K562 (cell line): ENCODE results near the gene CHPF2. TPM values are rescaled to one million over a fixed set of nuclear protein-coding genes. Genes with fewer than 3 reads are reported as not detected.

Source experiments
- CBFA2T2 ChIP-seq: fragments of 450-650 bp; conservative IDR thresholded peaks from 2 replicates; pipeline ENCODE4 v1.6.1; 2017; ENCODE audit warnings: mild to moderate bottlenecking
- CCNT2 ChIP-seq: IDR thresholded peaks from 2 replicates; pipeline ENCODE4 v1.6.1; 2011; ENCODE audit warnings: borderline replicate concordance, low read depth, mild to moderate bottlenecking, moderate library complexity, mixed read lengths, low read length; ENCODE audit not compliant: insufficient read length; ENCODE audit errors: extremely low read depth
- CEBPG ChIP-seq, 3 experiments: fragments of 200-800 bp in 1 of 3; sonication (Bioruptor generic) in 1 of 3; sonication (generic) in 1 of 3; formaldehyde crosslinking in 1 of 3; IDR thresholded peaks in 2 of 3; conservative IDR thresholded peaks in 1 of 3; 2 replicates each; pipeline versions ENCODE4 v1.6.1 to v1.8.0; 2016 to 2022; ENCODE audit warnings: missing compliant biosample characterization in 2 of 3, missing genetic modification characterization in 2 of 3, mild to moderate bottlenecking in 1 of 3, missing genetic modification reagents in 1 of 3
- ELF2 ChIP-seq: fragments of 250-450 bp; sonication (Bioruptor Pico); IDR thresholded peaks from 2 replicates; pipeline ENCODE4 v1.5.0; 2021; ENCODE audit warnings: mild to moderate bottlenecking
- EP300 ChIP-seq: IDR thresholded peaks from 2 replicates; pipeline ENCODE4 v1.6.1; 2012; ENCODE audit warnings: low read length, improper control_type of control experiment
- FOXK1 ChIP-seq: sonication (generic); formaldehyde crosslinking; IDR thresholded peaks from 2 replicates; pipeline ENCODE4 v1.8.0; 2022; ENCODE audit warnings: missing genetic modification reagents, mild to moderate bottlenecking, borderline replicate concordance
- FOXK2 ChIP-seq, 2 experiments: fragments of 450-650 bp; IDR thresholded peaks in 1 of 2; conservative IDR thresholded peaks in 1 of 2; 2 replicates each; pipeline ENCODE4 v1.6.1; 2016; ENCODE audit warnings: low read depth in 2 of 2, mild to moderate bottlenecking in 1 of 2
- L3MBTL2 ChIP-seq: fragments of 450-650 bp; IDR thresholded peaks from 2 replicates; pipeline ENCODE4 v1.6.1; 2016; ENCODE audit warnings: mild to moderate bottlenecking, moderate library complexity
- PHB2 ChIP-seq: fragments of 450-650 bp; IDR thresholded peaks from 2 replicates; pipeline ENCODE4 v1.6.1; 2017; ENCODE audit warnings: low read depth
- RAD51 ChIP-seq: fragments of 450-650 bp; IDR thresholded peaks from 2 replicates; pipeline ENCODE4 v1.7.1; 2016; ENCODE audit warnings: low read depth, mild to moderate bottlenecking, borderline replicate concordance
- TEAD1 ChIP-seq, 2 experiments: fragments of 450-650 bp in 1 of 2; sonication (generic) in 1 of 2; formaldehyde crosslinking; IDR thresholded peaks; 2 replicates each; pipeline versions ENCODE4 v1.4.0 to v1.8.0; 2020 to 2022; ENCODE audit warnings: mild to moderate bottlenecking in 2 of 2, missing genetic modification reagents in 1 of 2
- TEAD4 ChIP-seq, 2 experiments: sonication (generic) in 1 of 2; formaldehyde crosslinking in 1 of 2; IDR thresholded peaks; 2 replicates each; pipeline versions ENCODE4 v1.6.1 to v1.8.0; 2012 to 2022; ENCODE audit warnings: borderline replicate concordance in 1 of 2, inconsistent platforms in 1 of 2, low read length in 1 of 2, mild to moderate bottlenecking in 1 of 2, missing genetic modification reagents in 1 of 2
- ZNF583 ChIP-seq: fragments of 250-450 bp; sonication (Bioruptor Pico); IDR thresholded peaks from 2 replicates; pipeline ENCODE4 v1.4.0; 2020
- polyA plus RNA-seq, 8 experiments: library from polyadenylated mRNA; depleted of rRNA in 4 of 8; stranded (reverse) in 5 of 8; unstranded in 3 of 8; fragments of >200 nt; fragmentation: Nextera tagmentation in 2 of 8; fragmentation: Illumina TruSeq in 1 of 8; extraction: Ambion mirVana in 2 of 8; extraction: Trizol in 1 of 8; gene quantifications; 2 replicates each; pipeline versions ENCODE4 v1.2.1 to v1.2.3, GENCODE V29; 2011 to 2014; ENCODE audit warnings: inconsistent platforms in 1 of 8, missing spikeins in 1 of 8
- total RNA-seq, 7 experiments: library from RNA; depleted of rRNA in 6 of 7; stranded (reverse); fragments of >200 nt in 6 of 7; fragmentation: Illumina TruSeq in 2 of 7; extraction: Trizol in 2 of 7; gene quantifications; 2 replicates each; pipeline versions ENCODE4 v1.2.1 to v1.2.3, GENCODE V29; 2011 to 2021; ENCODE audit warnings: low replicate concordance in 1 of 7
- TF ChIP-seq, protein P1 (sequence below), 2 experiments: IDR thresholded peaks in 1 of 2; conservative IDR thresholded peaks in 1 of 2; 2 replicates each; pipeline ENCODE4 v1.6.1; 2016; ENCODE audit warnings: low read depth in 2 of 2, mild to moderate bottlenecking in 1 of 2, missing compliant biosample characterization in 1 of 2, missing genetic modification characterization in 1 of 2, moderate library complexity in 1 of 2
- TF ChIP-seq, protein P2 (sequence below): fragments of 450-650 bp; formaldehyde crosslinking; IDR thresholded peaks from 2 replicates; pipeline ENCODE4 v1.4.0; 2020; ENCODE audit warnings: mild to moderate bottlenecking, mixed read lengths
- TF ChIP-seq, protein P3 (sequence below): sonication (generic); formaldehyde crosslinking; IDR thresholded peaks from 2 replicates; pipeline ENCODE4 v1.5.0; 2020; ENCODE audit warnings: missing genetic modification reagents
- TF ChIP-seq, protein P4 (sequence below), 2 experiments: fragments of 450-650 bp in 1 of 2; sonication (generic) in 1 of 2; formaldehyde crosslinking in 1 of 2; IDR thresholded peaks in 1 of 2; conservative IDR thresholded peaks in 1 of 2; 2 replicates each; pipeline versions ENCODE4 v1.6.1 to v1.8.1; 2016 to 2023; ENCODE audit warnings: mild to moderate bottlenecking in 2 of 2, moderate library complexity in 2 of 2, inconsistent platforms in 1 of 2, missing genetic modification reagents in 1 of 2

Gene CHPF2
- total and polyA plus RNA-seq, 9 of the 15 experiments (the other 6 are each of a cell fraction or from before 2014, with no cell fraction given): 0.08 to 32.8 (median 10.5) TPM

DNA sequence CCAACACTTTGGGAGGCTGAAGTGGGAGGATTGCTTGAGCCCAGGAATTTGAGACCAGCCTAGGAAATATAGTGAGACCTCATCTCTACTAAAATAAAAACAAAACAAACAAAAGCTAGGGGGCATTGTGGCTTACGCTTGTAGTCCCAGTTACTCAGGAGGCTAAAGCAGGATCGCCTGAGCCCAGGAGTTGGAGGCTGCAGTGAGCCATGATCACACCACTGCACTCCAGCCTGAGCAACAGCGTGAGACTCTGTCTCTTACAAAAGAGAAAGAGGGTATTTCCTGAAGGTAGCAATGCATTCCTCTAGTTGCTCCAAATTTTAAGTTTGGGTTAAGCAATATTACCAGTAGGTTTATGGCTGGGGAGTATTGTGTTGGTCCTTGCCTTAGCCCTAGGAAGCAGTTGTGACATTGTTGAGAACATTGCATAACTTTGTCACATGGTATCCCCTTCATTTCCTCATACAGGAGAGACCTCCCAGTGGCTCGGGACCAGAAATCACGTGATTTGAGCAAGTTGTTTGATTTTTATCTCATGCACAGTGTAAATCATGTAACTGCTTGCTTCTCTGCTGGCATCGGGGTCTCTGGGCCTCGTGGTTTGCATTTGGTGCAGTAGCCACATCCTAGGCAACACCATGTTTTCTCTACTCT, 39.5 kb downstream of the CHPF2 start (continued):
- TF ChIP-seq CEBPG (CRISPR knock-in tag; IDR thresholded peaks at IDR 0.05): peak; percentile 86
- TF ChIP-seq CEBPG (tag; conservative IDR thresholded peaks at IDR 0.05 in 1 of 2, IDR thresholded peaks at IDR 0.05 in 1 of 2): peak; percentile 96 to 99
- TF ChIP-seq, protein P1, sequence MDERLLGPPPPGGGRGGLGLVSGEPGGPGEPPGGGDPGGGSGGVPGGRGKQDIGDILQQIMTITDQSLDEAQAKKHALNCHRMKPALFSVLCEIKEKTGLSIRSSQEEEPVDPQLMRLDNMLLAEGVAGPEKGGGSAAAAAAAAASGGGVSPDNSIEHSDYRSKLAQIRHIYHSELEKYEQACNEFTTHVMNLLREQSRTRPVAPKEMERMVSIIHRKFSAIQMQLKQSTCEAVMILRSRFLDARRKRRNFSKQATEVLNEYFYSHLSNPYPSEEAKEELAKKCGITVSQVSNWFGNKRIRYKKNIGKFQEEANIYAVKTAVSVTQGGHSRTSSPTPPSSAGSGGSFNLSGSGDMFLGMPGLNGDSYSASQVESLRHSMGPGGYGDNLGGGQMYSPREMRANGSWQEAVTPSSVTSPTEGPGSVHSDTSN (CRISPR knock-in tag; IDR thresholded peaks at IDR 0.05; ENCODE audit: low read depth): no peak
- TF ChIP-seq, protein P1 (tag; conservative IDR thresholded peaks at IDR 0.05; ENCODE audit: low read depth): peak; percentile 66
- TF ChIP-seq CBFA2T2: peak; percentile 42; the same call in 1 of the 2 replicates
- 0 out of 2 replicates have a peak, but pooled peaks have one; percentile 12 for TF ChIP-seq TEAD4 (IDR thresholded peaks at IDR 0.05; ENCODE audit: low read length)
- no peak for TF ChIP-seq TEAD4 (CRISPR knock-in tag; IDR thresholded peaks at IDR 0.05; ENCODE audit: borderline replicate concordance)
- peak; percentile 6; the same call in 1 of the 2 replicates for TF ChIP-seq EP300
- TF ChIP-seq, protein P2, sequence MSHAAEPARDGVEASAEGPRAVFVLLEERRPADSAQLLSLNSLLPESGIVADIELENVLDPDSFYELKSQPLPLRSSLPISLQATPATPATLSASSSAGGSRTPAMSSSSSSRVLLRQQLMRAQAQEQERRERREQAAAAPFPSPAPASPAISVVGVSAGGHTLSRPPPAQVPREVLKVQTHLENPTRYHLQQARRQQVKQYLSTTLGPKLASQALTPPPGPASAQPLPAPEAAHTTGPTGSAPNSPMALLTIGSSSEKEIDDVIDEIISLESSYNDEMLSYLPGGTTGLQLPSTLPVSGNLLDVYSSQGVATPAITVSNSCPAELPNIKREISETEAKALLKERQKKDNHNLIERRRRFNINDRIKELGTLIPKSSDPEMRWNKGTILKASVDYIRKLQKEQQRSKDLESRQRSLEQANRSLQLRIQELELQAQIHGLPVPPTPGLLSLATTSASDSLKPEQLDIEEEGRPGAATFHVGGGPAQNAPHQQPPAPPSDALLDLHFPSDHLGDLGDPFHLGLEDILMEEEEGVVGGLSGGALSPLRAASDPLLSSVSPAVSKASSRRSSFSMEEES (CRISPR knock-in tag): peak; percentile 98
- TF ChIP-seq CCNT2: no peak
- TF ChIP-seq FOXK1 (CRISPR knock-in tag): peak; percentile 75; the same call in 1 of the 2 replicates
- TF ChIP-seq ELF2 (CRISPR knock-in tag): peak; percentile 58; the same call in 1 of the 2 replicates
- TF ChIP-seq, protein P3, sequence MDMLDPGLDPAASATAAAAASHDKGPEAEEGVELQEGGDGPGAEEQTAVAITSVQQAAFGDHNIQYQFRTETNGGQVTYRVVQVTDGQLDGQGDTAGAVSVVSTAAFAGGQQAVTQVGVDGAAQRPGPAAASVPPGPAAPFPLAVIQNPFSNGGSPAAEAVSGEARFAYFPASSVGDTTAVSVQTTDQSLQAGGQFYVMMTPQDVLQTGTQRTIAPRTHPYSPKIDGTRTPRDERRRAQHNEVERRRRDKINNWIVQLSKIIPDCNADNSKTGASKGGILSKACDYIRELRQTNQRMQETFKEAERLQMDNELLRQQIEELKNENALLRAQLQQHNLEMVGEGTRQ (CRISPR knock-in tag): peak; percentile 61
- TF ChIP-seq FOXK2 (conservative IDR thresholded peaks at IDR 0.05 in 1 of 2, IDR thresholded peaks at IDR 0.05 in 1 of 2; ENCODE audit: low read depth in 2 of 2): 0 out of 4 replicates have a peak, but pooled peaks of 1 of the 2 experiments have one; percentile 6
- TF ChIP-seq, protein P4, sequence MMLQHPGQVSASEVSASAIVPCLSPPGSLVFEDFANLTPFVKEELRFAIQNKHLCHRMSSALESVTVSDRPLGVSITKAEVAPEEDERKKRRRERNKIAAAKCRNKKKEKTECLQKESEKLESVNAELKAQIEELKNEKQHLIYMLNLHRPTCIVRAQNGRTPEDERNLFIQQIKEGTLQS (IDR thresholded peaks at IDR 0.05): peak; percentile 7; the same call in 1 of the 2 replicates
- TF ChIP-seq, protein P4 (CRISPR knock-in tag; conservative IDR thresholded peaks at IDR 0.05): no peak
- TF ChIP-seq ZNF583: 0 out of 2 replicates have a peak, but pooled peaks have one; percentile 56
- TF ChIP-seq RAD51: peak; percentile 87
- peak; percentile 40; the same call in 1 of the 2 replicates for TF ChIP-seq L3MBTL2
- no peak for TF ChIP-seq PHB2
- TF ChIP-seq TEAD1 (CRISPR knock-in tag; IDR thresholded peaks at IDR 0.05): 0 out of 4 replicates have a peak, but pooled peaks of 1 of the 2 experiments have one; percentile 6
